HCT116 (cell line): ENCODE results near the gene C10orf95. TPM values are rescaled to one million over a fixed set of nuclear protein-coding genes. Genes with fewer than 3 reads are reported as not detected.

Experiments used
- ATAC-seq: fragments of 200-7000 bp; cut with Tn5 transposase; 2 replicates; pipeline ENCODE4 v1.9.1; 2020; ENCODE audit warnings: mild to moderate bottlenecking, moderate library complexity
- BruUV-seq: library from RNA; stranded (reverse); fragments of 400-500 nt; replicated peaks from 2 replicates; lab custom pipeline; 2021; lab: Mats Ljungman, UMichigan
- CTCF ChIA-PET: fragments of 300-600 bp; sonication (Branson Sonifier 250); formaldehyde crosslinking; loops from one replicate; lab custom pipeline; 2021; ENCODE audit warnings: antibody characterized with exemption; lab: Charles Lee
- POLR2A ChIA-PET: fragments of 300-600, 350-600 bp; sonication (Branson Sonifier 250); formaldehyde crosslinking; loops from one replicate; lab custom pipeline; 2021; ENCODE audit warnings: antibody characterized with exemption; lab: Charles Lee
- RAD21 ChIA-PET, 2 experiments: fragments of 300-600 bp; sonication (Branson Sonifier 250); formaldehyde crosslinking; loops; one replicate each; lab custom pipeline; 2023; ENCODE audit warnings: low total read pairs in 2 of 2; ENCODE audit not compliant: uncharacterized antibody in 2 of 2, unreplicated experiment in 2 of 2, low non-redundant PET in 1 of 2; lab: Charles Lee
- DNase-seq: peaks from one replicate; pipeline ENCODE4 v3.0.0-alpha.2; 2010; ENCODE audit warnings: low read depth, low spot score
- H2AFZ ChIP-seq: fragments of 200-600 bp; shearing (Covaris generic), sonication (generic); 2 replicates; pipeline ENCODE4 v1.6.1; 2017; ENCODE audit warnings: low read depth, mixed run types, mixed read lengths, antibody characterized with exemption, low read length; ENCODE audit not compliant: poor library complexity, severe bottlenecking
- H3K27ac ChIP-seq: 2 replicates; pipeline ENCODE4 v1.5.1; 2012; ENCODE audit warnings: low read depth, low read length
- H3K27me3 ChIP-seq: fragments of 200-600 bp; sonication (generic); 2 replicates; pipeline ENCODE4 v1.6.1; 2016; ENCODE audit warnings: mixed run types, low read length, mixed read lengths; ENCODE audit not compliant: insufficient read depth
- H3K36me3 ChIP-seq, 2 experiments: fragments of 200-500 bp in 1 of 2; fragments of 200-600 bp in 1 of 2; sonication (Bioruptor generic) in 1 of 2; sonication (generic) in 1 of 2; 2 replicates each; pipeline versions ENCODE4 v1.5.1 to v1.6.1; 2014 to 2016; ENCODE audit warnings: low read length in 2 of 2, inconsistent platforms in 1 of 2, mixed read lengths in 1 of 2, mixed run types in 1 of 2; ENCODE audit not compliant: insufficient read depth in 2 of 2, control insufficient read depth in 1 of 2
- H3K4me1 ChIP-seq, 2 experiments: fragments of 200-600 bp in 1 of 2; sonication (generic) in 1 of 2; 2 replicates each; pipeline versions ENCODE4 v1.5.1 to v1.6.1; 2012 to 2017; ENCODE audit warnings: low read length in 2 of 2, inconsistent platforms in 1 of 2, mild to moderate bottlenecking in 1 of 2, mixed read lengths in 1 of 2, mixed run types in 1 of 2, moderate library complexity in 1 of 2; ENCODE audit not compliant: insufficient read depth in 2 of 2, control insufficient read depth in 1 of 2
- H3K4me2 ChIP-seq: fragments of 200-600 bp; sonication (generic); 2 replicates; pipeline ENCODE4 v1.6.1; 2017; ENCODE audit warnings: mixed run types, low read length, mixed read lengths
- H3K4me3 ChIP-seq, 2 experiments: fragments of 200-600 bp in 1 of 2; sonication (generic) in 1 of 2; replicated peaks in 1 of 2; 2 replicates each; pipeline ENCODE4 v1.5.1; 2011 to 2016; ENCODE audit warnings: low read length in 2 of 2, control low read depth in 1 of 2, low read depth in 1 of 2, mild to moderate bottlenecking in 1 of 2, mixed read lengths in 1 of 2, mixed run types in 1 of 2
- H3K79me2 ChIP-seq: fragments of 200-600 bp; sonication (generic); 2 replicates; pipeline ENCODE4 v1.6.1; 2017; ENCODE audit warnings: mild to moderate bottlenecking, mixed run types, low read length, moderate library complexity, mixed read lengths; ENCODE audit not compliant: insufficient read depth
- H3K9ac ChIP-seq: fragments of 200-600 bp; sonication (generic); 2 replicates; pipeline ENCODE4 v1.6.1; 2016; ENCODE audit warnings: low read length, mixed read lengths
- H3K9me2 ChIP-seq: fragments of 200-600 bp; sonication (generic), shearing (Covaris generic); 2 replicates; pipeline ENCODE4 v1.6.1; 2017; ENCODE audit warnings: mixed run types, mild to moderate bottlenecking, moderate library complexity; ENCODE audit not compliant: insufficient read depth
- H3K9me3 ChIP-seq, 2 experiments: fragments of 200-500 bp in 1 of 2; fragments of 200-600 bp in 1 of 2; sonication (Bioruptor generic) in 1 of 2; sonication (generic) in 1 of 2; 2 replicates each; pipeline ENCODE4 v1.6.1; 2014 to 2017; ENCODE audit warnings: low read length in 2 of 2, mixed read lengths in 2 of 2, inconsistent platforms in 1 of 2, low read depth in 1 of 2, mild to moderate bottlenecking in 1 of 2, mixed run types in 1 of 2, moderate library complexity in 1 of 2; ENCODE audit not compliant: control insufficient read depth in 1 of 2, insufficient read depth in 1 of 2
- H4K20me1 ChIP-seq: fragments of 200-600 bp; sonication (generic), shearing (Covaris generic); 2 replicates; pipeline ENCODE4 v1.6.1; 2017; ENCODE audit warnings: mixed run types, mild to moderate bottlenecking, moderate library complexity; ENCODE audit not compliant: insufficient read depth
- POLR2A ChIP-seq: IDR thresholded peaks from 2 replicates; pipeline ENCODE4 v1.7.0; 2011; ENCODE audit warnings: borderline replicate concordance; ENCODE audit not compliant: insufficient read depth, insufficient read length; ENCODE audit errors: extremely low read depth
- POLR2AphosphoS5 ChIP-seq: IDR thresholded peaks from 2 replicates; pipeline ENCODE4 v1.6.1; 2011; ENCODE audit warnings: mild to moderate bottlenecking, low read depth, low read length, moderate library complexity
- SRF ChIP-seq: IDR thresholded peaks from 2 replicates; pipeline ENCODE4 v1.6.1; 2012; ENCODE audit warnings: low read depth
- TCF7L2 ChIP-seq: IDR thresholded peaks from 2 replicates; pipeline ENCODE4 v1.7.0; 2011; ENCODE audit warnings: borderline replicate concordance, inconsistent platforms; ENCODE audit not compliant: insufficient read depth, insufficient read length; ENCODE audit errors: extremely low read depth
- YY1 ChIP-seq: IDR thresholded peaks from 2 replicates; pipeline ENCODE4 v1.6.1; 2011; ENCODE audit warnings: low read length, low read depth, moderate library complexity, mild to moderate bottlenecking; ENCODE audit not compliant: insufficient replicate concordance; ENCODE audit errors: extremely low read depth
- ZFX ChIP-seq: fragments of 450-650 bp; IDR thresholded peaks from 2 replicates; pipeline ENCODE4 v1.6.1; 2017
- intact Hi-C: fragments of 100-400 bp; cut with micrococcal nuclease; formaldehyde crosslinking; loops from 2 replicates; pipeline ENCODE4 v1.10.0; 2022
- total RNA-seq: library from RNA; stranded (reverse); gene quantifications from one replicate; pipeline ENCODE4 v1.2.1, GENCODE V29; 2021; ENCODE audit not compliant: unreplicated experiment
- TF ChIP-seq, protein P1 (sequence below): IDR thresholded peaks from 2 replicates; pipeline ENCODE4 v1.6.1; 2011; ENCODE audit warnings: mild to moderate bottlenecking, low read length, moderate library complexity; ENCODE audit not compliant: insufficient replicate concordance; ENCODE audit errors: extremely low read depth
- TF ChIP-seq, protein P2 (sequence below), 3 experiments: fragments of 200-600 bp in 1 of 3; sonication (generic) in 1 of 3; IDR thresholded peaks in 2 of 3; conservative IDR thresholded peaks in 1 of 3; 2 replicates each; pipeline ENCODE4 v1.5.1; 2012 to 2017; ENCODE audit warnings: low read depth in 2 of 3, low read length in 2 of 3, antibody characterized with exemption in 1 of 3, borderline replicate concordance in 1 of 3, control low read depth in 1 of 3, mild to moderate bottlenecking in 1 of 3, mixed read lengths in 1 of 3, mixed run types in 1 of 3, moderate library complexity in 1 of 3; ENCODE audit not compliant: insufficient read depth in 1 of 3

Gene C10orf95
- total RNA-seq, 1 experiment from 2014 or later = 2.1 TPM

DNA sequence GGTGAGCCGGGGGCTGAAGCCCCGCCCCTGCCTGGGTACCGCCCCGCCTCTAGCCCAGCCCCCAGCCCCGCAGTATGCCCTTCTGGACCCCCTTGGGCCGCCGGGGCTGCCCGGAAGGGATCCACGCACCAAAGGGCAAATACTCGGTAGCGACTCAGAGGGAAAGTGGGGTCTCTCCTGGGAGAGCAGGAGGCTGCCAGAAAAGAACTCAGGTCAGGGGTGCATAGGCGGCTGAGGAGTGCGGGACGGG, 29.9 kb downstream of the C10orf95 start:
- H3K27me3 ChIP-seq = no peaks in the 10 kb centered on the region
- no peaks in the 10 kb centered on the region for H3K9me3 ChIP-seq
- POLR2A ChIA-PET = interaction anchor here (1.0 to 4.2 kb wide), 15 partner anchors 8 to 252 kb away, joined by 3 to 47 read pairs (median 6); partner anchors contain the start of genes C10orf95, CUEDC2 and NFKB2
- peaks cover 0 to 11% of the 10 kb centered on the region in 2 experiments; a peak in 1 of 4 replicates for H3K36me3 ChIP-seq
- RAD21 ChIA-PET = interaction anchor here (1.0 to 1.8 kb wide), 5 partner anchors 11 to 191 kb away, joined by 3 to 7 read pairs (median 5); partner anchors contain the start of genes ACTR1A (in 1 of the 2), CUEDC2 (in 1 of the 2) and NFKB2 (in 1 of the 2)
- peaks cover 15 to 33% of the 10 kb centered on the region in 2 experiments; a peak in 3 of 4 replicates for H3K4me1 ChIP-seq
- peak overlapping the region; percentile 87 to 94 for H3K4me3 ChIP-seq
- H2AFZ ChIP-seq = no peak overlapping the region
- BruUV-seq = TSS peak; percentile 57
- CTCF ChIA-PET = interaction anchor here (1.0 to 4.7 kb wide), 16 partner anchors 10 to 819 kb away, joined by 3 to 98 read pairs (median 13); partner anchors contain the start of genes C10orf95, CUEDC2, ELOVL3 and NFKB2
- H3K4me2 ChIP-seq = peak overlapping the region; percentile 93
- H3K79me2 ChIP-seq = peaks cover 11% of the 10 kb centered on the region
- intact Hi-C loops = loop anchor here (2.0 to 5.0 kb wide), 2 partner anchors 41 to 57 kb away; no protein-coding TSS in a partner anchor
- peak overlapping the region; percentile 77 for H3K27ac ChIP-seq
- H3K9ac ChIP-seq = peak overlapping the region; percentile 87
- peak; percentile 2; the same call in 1 of the 2 replicates for ATAC-seq
- no peaks in the 10 kb centered on the region for H4K20me1 ChIP-seq
- DNase-seq = no peak
- no peaks in the 10 kb centered on the region for H3K9me2 ChIP-seq
- TF ChIP-seq SRF (no peak), ZFX (peak; percentile 69)

- peak within 1 kb of the TSS; percentile 77 for H3K27ac ChIP-seq
- no peaks in the 10 kb centered on the region for H3K27me3 ChIP-seq
- peak; percentile 99 for DNase-seq
- H3K4me3 ChIP-seq = peak within 1 kb of the TSS; percentile 87 to 94
- ChIA-PET RAD21 (interaction anchor here (1.0 to 1.8 kb wide), 4 partner anchors 11 to 191 kb away, joined by 3 to 7 read pairs (median 6); partner anchors contain the start of genes ACTR1A (in 1 of the 2), CUEDC2 (in 1 of the 2) and NFKB2 (in 1 of the 2)), POLR2A (interaction anchor here (1.0 to 4.2 kb wide), 14 partner anchors 10 to 251 kb away, joined by 3 to 47 read pairs (median 6); partner anchors contain the start of genes C10orf95, CUEDC2 and NFKB2), CTCF (interaction anchor here (1.0 to 4.7 kb wide), 16 partner anchors 11 to 818 kb away, joined by 3 to 98 read pairs (median 13); partner anchors contain the start of genes C10orf95, CUEDC2, ELOVL3 and NFKB2)
- H3K4me1 ChIP-seq = peaks cover 15 to 33% of the 10 kb centered on the region in 2 experiments; a peak in 3 of 4 replicates
- H2AFZ ChIP-seq = peak within 1 kb of the TSS; percentile 70
- peaks cover 11% of the 10 kb centered on the region for H3K79me2 ChIP-seq
- H3K9me2 ChIP-seq = no peaks in the 10 kb centered on the region
- peaks cover 0 to 11% of the 10 kb centered on the region in 2 experiments; a peak in 1 of 4 replicates for H3K36me3 ChIP-seq
- H4K20me1 ChIP-seq = no peaks in the 10 kb centered on the region
- TF ChIP-seq, protein P1, sequence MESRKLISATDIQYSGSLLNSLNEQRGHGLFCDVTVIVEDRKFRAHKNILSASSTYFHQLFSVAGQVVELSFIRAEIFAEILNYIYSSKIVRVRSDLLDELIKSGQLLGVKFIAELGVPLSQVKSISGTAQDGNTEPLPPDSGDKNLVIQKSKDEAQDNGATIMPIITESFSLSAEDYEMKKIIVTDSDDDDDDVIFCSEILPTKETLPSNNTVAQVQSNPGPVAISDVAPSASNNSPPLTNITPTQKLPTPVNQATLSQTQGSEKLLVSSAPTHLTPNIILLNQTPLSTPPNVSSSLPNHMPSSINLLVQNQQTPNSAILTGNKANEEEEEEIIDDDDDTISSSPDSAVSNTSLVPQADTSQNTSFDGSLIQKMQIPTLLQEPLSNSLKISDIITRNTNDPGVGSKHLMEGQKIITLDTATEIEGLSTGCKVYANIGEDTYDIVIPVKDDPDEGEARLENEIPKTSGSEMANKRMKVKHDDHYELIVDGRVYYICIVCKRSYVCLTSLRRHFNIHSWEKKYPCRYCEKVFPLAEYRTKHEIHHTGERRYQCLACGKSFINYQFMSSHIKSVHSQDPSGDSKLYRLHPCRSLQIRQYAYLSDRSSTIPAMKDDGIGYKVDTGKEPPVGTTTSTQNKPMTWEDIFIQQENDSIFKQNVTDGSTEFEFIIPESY = no peak
- peak; percentile 51 for TF ChIP-seq POLR2A
- TF ChIP-seq YY1 = peak; percentile 85
- TF ChIP-seq TCF7L2 = peak; percentile 88
- TF ChIP-seq, protein P2, sequence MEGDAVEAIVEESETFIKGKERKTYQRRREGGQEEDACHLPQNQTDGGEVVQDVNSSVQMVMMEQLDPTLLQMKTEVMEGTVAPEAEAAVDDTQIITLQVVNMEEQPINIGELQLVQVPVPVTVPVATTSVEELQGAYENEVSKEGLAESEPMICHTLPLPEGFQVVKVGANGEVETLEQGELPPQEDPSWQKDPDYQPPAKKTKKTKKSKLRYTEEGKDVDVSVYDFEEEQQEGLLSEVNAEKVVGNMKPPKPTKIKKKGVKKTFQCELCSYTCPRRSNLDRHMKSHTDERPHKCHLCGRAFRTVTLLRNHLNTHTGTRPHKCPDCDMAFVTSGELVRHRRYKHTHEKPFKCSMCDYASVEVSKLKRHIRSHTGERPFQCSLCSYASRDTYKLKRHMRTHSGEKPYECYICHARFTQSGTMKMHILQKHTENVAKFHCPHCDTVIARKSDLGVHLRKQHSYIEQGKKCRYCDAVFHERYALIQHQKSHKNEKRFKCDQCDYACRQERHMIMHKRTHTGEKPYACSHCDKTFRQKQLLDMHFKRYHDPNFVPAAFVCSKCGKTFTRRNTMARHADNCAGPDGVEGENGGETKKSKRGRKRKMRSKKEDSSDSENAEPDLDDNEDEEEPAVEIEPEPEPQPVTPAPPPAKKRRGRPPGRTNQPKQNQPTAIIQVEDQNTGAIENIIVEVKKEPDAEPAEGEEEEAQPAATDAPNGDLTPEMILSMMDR (IDR thresholded peaks at IDR 0.05 in 2 of 3, conservative IDR thresholded peaks at IDR 0.05 in 1 of 3; ENCODE audit: borderline replicate concordance in 1 of 3, insufficient read depth in 1 of 3, low read depth in 2 of 3, low read length in 2 of 3) = no peak
- TF ChIP-seq POLR2AphosphoS5 = peak; percentile 88
- TF ChIP-seq ZFX = peak; percentile 99
- intact Hi-C loops = loop anchor here (2.0 to 5.0 kb wide), 2 partner anchors 41 to 58 kb away; no protein-coding TSS in a partner anchor
- BruUV-seq = no TSS peak
- peak within 1 kb of the TSS; percentile 93 for H3K4me2 ChIP-seq
- H3K9ac ChIP-seq = peak within 1 kb of the TSS; percentile 87
- peak; percentile 71 for ATAC-seq
- H3K9me3 ChIP-seq = no peaks in the 10 kb centered on the region
These were observed 30.4 kb downstream of the C10orf95 start, which contains the start of gene FBXL15 for GRCh38 chr10:102420714-102421506. Gene FBXL15, plus strand, starts transcription at chr10:102420836. Its CDS starts 294 bp downstream, at chr10:102421130.
